ENCODE results near the gene ANXA5. TPM values are rescaled to one million over a fixed set of nuclear protein-coding genes. Genes with fewer than 3 reads are reported as not detected.
"Not testable (repeated sequence)": the region's sequence is repeated elsewhere in the genome, so short reads cannot be mapped to it uniquely, and the experiment has no call there.

Gene ANXA5
- total RNA-seq, 2 experiments from 2014 or later, result 28.9 to 40.1 TPM

GRCh38 chr4:121665371-121665770, 31.4 kb downstream of the ANXA5 start:
- no peak for DNase-seq (ENCODE audit: low spot score)
- CTCF ChIA-PET (ENCODE audit: unreplicated experiment), result no interaction called here

GRCh38 chr4:121662225-121662624, 34.6 kb downstream of the ANXA5 start:
- no TSS peak for BruUV-seq (replicated peaks)
- Histone ChIP-seq H3K9me3 (ENCODE audit: low read length) (no peaks in the 10 kb centered on the region), H3K4me1 (ENCODE audit: insufficient read depth, low read length, poor library complexity, severe bottlenecking) (no peaks in the 10 kb centered on the region), H4K20me1 (ENCODE audit: insufficient read depth, low read length) (no peaks in the 10 kb centered on the region), H3K9me2 (ENCODE audit: insufficient read depth, low read length) (no peaks in the 10 kb centered on the region), H3K27ac (ENCODE audit: low read depth, low read length, poor library complexity, severe bottlenecking) (no peak overlapping the region), H3K4me3 (ENCODE audit: low read depth, low read length, poor library complexity, severe bottlenecking) (no peak overlapping the region), H2AFZ (ENCODE audit: low read length) (no peak overlapping the region), H3K79me2 (ENCODE audit: insufficient read depth, low read depth, low read length) (no peaks in the 10 kb centered on the region), H3K36me3 (ENCODE audit: insufficient read depth, low read length) (no peaks in the 10 kb centered on the region), H3K4me2 (ENCODE audit: low read length) (no peak overlapping the region)
- TF ChIP-seq CTCF (conservative IDR thresholded peaks at IDR 0.05; ENCODE audit: low read length) (no peak), EZH2phosphoT487 (IDR thresholded peaks at IDR 0.05; ENCODE audit: borderline replicate concordance, low read depth, low read length) (no peak)
- DNase-seq (ENCODE audit: low spot score), result no peak
- intact Hi-C loops (cut with micrococcal nuclease; ENCODE audit: unreplicated experiment), result no loop called here
- CTCF ChIA-PET (ENCODE audit: unreplicated experiment), result no interaction called here
- POLR2A ChIA-PET, result no interaction called here

More at GRCh38 chr4:121665371-121665770, 31.4 kb downstream of the ANXA5 start:
- H3K79me2 ChIP-seq (ENCODE audit: insufficient read depth, low read depth, low read length), result no peaks in the 10 kb centered on the region
- intact Hi-C loops (cut with micrococcal nuclease; ENCODE audit: unreplicated experiment), result no loop called here
- H2AFZ ChIP-seq (ENCODE audit: low read length), result no peak overlapping the region
- H3K4me2 ChIP-seq (ENCODE audit: low read length), result no peak overlapping the region
- H3K36me3 ChIP-seq (ENCODE audit: insufficient read depth, low read length), result peaks cover 4% of the 10 kb centered on the region; the same call in 1 of the 2 replicates
- no peak overlapping the region for H3K4me3 ChIP-seq (ENCODE audit: low read depth, low read length, poor library complexity, severe bottlenecking)
- no peak overlapping the region for H3K27ac ChIP-seq (ENCODE audit: low read depth, low read length, poor library complexity, severe bottlenecking)
- H3K9me2 ChIP-seq (ENCODE audit: insufficient read depth, low read length), result no peaks in the 10 kb centered on the region
- H4K20me1 ChIP-seq (ENCODE audit: insufficient read depth, low read length), result no peaks in the 10 kb centered on the region
- TF ChIP-seq EZH2phosphoT487 (IDR thresholded peaks at IDR 0.05; ENCODE audit: borderline replicate concordance, low read depth, low read length) (no peak), CTCF (conservative IDR thresholded peaks at IDR 0.05; ENCODE audit: low read length) (no peak)
- H3K4me1 ChIP-seq (ENCODE audit: insufficient read depth, low read length, poor library complexity, severe bottlenecking), result no peaks in the 10 kb centered on the region
- BruUV-seq (replicated peaks), result no TSS peak
- POLR2A ChIA-PET, result no interaction called here
- H3K9me3 ChIP-seq (ENCODE audit: low read length), result no peaks in the 10 kb centered on the region

GRCh38 chr4:121660175-121660933, 36.4 kb downstream of the ANXA5 start:
- H3K79me2 ChIP-seq (ENCODE audit: insufficient read depth, low read depth, low read length); H3K9me2 ChIP-seq (ENCODE audit: insufficient read depth, low read length); H3K9me3 ChIP-seq (ENCODE audit: low read length); H3K4me3 ChIP-seq (ENCODE audit: low read depth, low read length, poor library complexity, severe bottlenecking); CTCF ChIA-PET (ENCODE audit: unreplicated experiment); H3K27ac ChIP-seq (ENCODE audit: low read depth, low read length, poor library complexity, severe bottlenecking); DNase-seq (ENCODE audit: low spot score); H3K36me3 ChIP-seq (ENCODE audit: insufficient read depth, low read length); BruUV-seq (replicated peaks); H4K20me1 ChIP-seq (ENCODE audit: insufficient read depth, low read length); POLR2A ChIA-PET; intact Hi-C loops (cut with micrococcal nuclease; ENCODE audit: unreplicated experiment); H3K4me1 ChIP-seq (ENCODE audit: insufficient read depth, low read length, poor library complexity, severe bottlenecking); H3K4me2 ChIP-seq (ENCODE audit: low read length); H2AFZ ChIP-seq (ENCODE audit: low read length): not testable (repeated sequence)

Measured in OCI-LY7 (cell line).